Ammon's horn (tissue), 1 donor: ENCODE measurements around the gene TEAD2.
"Not testable (repeated sequence)": the region's sequence is repeated elsewhere in the genome, so short reads cannot be mapped to it uniquely, and the experiment has no call there.

Experiments used
- DNase-seq: peaks from one replicate; pipeline ENCODE4 v3.0.0-alpha.2; 2016; ENCODE audit warnings: low spot score

TEAD2 gene

DNA sequence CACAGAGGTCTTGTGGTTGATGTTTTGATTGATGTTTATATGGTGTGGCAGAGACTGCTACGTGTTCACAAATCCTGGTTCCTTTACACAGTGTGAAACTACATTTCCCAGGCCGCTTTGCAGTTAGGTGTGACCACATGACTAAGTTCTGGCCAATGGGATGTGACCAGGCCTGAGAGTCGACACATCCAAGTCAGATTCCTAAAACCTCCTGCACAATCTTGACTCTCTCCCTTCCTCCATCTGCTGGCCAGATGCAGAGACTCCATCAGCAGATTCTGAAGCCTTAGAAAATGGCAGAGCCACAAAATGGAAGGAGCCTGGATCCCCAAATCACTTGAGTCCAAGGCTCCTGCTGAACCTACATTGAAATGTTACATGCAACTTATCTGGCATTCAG is 14.4 kb downstream of the TEAD2 start:
- DNase-seq, result peak; percentile 44

DNA sequence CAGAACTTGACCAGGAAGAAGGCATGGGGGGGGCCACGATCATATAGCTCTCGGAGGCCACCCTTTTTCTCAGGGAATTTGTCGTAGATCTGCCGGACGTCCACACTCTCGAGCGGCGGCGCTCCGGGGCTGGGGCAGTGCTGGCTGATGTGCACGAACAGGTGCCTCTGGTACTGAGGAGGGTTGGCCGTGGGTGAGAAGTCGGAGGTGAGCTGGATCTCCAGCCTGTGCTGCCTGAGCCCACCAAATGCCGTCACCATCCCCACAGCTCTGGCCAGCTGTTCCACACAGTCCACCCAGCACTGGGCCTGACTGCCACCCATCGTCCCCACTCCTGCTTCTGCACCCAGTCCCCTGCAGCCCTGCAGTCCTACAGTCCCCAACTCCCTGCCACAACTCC is 15.0 kb downstream of the TEAD2 start:
- no peak for DNase-seq

DNA sequence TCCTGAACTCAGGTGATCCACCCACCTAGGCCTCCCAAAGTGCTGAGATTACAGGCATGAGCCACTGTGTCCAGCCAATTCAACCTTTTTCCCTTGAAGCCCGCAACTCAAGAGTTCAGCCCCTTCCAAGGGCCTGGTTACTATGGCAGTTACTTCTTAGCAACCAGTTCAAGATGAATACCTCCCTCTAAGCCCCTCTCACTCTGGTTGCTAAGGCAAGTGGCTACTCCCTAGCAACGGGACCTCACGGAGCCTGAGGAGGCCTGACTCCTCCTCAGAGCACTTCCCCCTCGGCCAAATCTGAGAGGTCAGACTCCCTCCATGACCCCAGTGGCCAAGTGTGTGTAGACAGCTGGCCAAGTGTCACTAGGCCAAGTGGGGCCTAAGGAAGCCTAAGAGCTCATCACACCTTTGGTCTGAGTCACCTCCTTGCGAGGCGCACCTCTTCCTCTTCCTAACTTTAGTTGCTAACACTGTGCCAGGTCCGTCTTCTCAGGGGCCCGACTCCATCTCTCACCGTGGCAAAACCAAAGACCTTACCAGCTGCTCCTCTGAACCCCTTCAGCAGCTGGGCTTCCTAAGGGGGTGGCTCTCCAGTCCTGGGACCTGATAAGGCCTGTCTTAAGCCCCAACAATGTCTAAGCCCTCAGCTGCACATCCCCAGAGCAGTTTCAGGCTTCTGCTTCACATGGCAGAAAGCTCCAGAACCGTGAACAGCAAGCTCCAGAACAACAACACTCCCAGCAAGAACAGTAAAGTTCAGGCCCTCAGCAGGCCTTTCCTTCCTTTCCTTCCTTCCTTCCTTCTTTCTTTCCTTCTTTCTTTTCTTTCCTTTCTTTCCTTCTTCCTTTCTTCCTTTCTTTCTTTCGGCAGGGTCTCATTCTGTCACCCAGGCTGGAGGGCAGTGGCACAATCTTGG is 17.5 kb downstream of the TEAD2 start:
- DNase-seq, result no peak

DNA sequence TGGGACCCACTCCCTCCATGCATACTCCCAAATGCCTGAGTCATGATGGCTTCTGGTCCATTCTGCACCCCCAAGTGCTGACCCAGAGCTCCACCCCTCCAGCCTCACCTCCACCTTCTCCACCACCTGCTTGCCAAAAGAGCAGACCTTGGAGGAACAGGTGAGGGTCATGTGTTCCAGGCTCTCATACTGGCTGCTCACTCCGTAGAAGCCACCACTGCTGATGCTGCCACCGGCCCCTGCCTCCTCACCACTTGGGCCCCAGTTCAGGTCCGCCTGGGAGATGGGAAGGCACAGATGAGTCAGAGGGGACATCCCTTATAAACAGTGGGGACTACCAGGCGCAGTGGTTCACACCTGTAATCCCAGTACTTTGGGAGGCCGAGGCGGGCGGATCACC is 19.1 kb downstream of the TEAD2 start:
- DNase-seq, result no peak

DNA sequence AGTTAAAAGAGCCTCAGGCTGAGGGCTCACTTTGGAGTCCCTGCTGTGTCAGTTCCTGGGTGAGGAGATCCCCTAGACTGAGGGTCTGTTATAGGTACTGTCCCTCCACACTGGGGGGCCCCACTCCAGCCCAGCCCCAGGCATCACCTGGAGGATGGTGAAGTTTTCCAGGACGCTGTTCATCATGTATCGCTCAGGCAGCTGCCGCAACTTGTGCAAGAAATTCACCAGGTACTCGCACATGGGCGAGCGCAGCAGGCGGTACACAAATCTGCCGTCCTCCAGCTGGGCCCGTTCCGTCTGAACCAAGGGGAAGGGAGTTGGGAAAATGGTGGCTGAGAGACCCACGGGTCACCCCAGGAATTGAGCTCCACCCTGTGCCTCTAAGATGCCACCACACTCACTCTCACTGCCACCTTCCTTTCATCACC is 19.9 kb downstream of the TEAD2 start:
- no peak for DNase-seq

DNA sequence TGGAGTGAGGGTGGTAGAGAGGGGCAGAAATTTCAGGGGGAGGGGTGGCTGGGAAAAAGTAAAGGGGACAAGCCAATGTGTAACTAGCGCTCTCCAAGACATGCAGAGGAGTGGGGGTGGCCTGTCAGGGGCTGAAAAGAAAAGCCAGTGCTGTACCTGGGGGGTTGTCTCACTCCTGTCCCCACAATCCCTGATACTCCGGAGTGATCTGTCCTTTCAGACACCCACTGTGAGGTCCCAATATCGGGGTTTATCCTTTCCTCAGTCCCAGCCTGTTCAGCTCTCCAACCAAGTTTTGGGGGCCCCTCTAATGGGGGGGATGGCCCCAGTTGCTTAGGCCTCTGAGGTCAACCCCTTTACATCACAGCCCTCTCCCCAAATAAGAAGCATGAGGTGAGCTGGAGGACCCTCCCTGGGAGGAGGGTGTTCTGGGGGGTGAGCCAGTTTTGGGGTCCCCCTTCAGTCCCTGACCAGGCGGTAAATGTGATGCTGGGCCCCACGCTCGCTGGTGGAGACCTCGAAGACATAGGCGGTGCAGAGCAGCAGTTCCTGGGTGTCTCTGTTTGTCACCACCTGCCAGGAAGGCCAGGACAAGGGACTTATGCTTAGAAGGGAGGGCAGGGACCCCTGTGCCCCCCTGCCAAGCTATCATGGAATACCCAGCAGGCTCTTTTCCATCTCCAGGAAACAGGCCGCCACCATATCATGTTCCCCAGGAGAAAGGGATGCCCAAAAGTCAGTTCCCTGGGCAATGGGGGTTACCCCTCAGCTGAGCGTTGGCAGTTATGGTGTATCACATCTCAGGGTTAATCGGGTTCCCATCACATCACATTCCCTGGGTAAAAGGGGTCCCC is 21.1 kb downstream of the TEAD2 start:
- DNase-seq, result no peak

DNA sequence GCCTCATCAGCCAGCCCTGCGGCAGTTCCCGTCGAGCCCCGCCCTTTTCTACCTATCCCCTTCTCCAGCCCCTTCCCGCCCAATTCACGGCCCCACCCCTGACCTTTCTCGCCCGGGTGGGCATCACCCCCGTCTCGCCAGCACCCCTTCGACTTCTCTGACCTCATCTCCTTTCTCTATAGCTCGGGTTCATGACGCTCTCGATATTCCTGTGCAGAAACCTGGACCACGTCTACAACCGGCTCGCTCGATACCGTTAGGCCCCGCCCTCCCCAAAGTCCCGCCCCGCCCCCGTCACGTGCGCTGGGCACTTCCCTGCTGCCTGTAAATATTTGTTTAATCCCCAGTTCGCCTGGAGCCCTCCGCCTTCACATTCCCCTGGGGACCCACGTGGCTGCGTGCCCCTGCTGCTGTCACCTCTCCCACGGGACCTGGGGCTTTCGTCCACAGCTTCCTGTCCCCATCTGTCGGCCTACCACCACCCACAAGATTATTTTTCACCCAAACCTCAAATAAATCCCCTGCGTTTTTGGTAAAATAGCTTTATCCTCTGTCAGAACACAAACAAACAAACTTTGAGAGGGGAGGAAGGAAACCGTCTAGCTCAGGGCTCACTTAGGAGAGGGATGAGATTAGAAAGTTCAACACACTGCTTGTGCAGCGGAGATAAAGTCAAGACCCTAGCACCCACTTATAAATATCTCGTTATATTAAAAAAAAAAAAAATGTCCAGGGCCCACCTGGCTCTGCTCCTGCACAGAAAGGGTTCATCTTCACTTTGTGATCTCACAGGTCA is 21.9 kb downstream of the TEAD2 start:
- DNase-seq, result no peak

DNA sequence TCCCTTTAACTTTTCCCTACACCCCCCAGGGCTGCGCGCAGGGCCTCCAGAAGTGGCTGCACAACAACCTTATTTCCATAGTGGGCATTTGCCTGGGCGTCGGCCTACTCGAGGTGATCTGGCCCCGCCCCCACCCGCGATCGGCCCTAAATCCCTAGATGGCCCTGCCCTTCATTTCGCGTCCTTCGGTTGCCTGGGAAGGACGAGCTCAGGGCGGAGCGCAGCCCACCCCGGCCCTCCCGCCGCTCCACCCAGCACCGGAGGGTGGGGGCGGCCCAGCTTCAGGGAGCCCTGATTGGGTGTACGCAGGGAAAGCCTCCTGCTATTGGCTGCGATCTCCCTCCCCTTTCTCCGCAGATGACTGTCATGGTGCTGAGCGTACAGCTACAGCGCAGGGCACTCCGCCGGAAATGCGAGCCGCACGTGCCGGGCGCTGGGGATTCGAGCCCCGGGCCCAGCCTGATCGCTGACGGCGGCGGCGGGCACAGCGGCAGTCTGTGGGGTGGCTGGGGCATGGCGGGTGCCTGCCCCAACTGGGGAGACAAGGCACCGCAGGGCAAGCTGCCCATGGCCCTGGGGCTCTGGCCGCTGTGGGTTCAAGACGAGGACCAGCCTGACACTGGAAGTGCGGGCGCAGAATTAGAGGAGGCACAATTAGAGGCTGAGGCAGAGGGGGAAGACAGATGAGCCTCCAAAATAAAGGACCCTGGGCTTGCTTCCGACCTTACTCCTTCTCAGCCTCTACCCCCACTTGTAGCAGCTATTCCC is 22.7 kb downstream of the TEAD2 start:
- peak; percentile 88 for DNase-seq

DNA sequence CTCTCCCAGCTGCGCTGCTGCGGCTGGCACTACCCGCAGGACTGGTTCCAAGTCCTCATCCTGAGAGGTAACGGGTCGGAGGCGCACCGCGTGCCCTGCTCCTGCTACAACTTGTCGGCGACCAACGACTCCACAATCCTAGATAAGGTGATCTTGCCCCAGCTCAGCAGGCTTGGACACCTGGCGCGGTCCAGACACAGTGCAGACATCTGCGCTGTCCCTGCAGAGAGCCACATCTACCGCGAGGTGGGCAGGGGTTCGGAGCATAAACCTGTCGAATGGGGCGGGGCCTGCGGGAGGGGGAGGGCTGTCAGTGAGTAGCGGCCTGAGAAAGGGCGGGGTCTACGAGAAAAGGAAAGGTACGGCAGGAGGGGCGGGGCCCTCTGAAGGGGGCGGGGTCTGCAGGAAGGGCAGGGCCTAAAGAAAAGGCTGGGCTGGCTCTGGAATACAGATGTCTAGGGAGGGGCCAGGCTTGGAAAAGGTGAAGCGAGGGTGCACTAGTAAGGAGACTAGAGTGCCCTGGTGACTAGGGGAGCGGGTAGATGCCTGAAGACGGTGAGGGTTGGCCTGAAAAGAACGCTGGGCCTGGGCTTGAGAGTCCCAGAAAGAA is 23.4 kb downstream of the TEAD2 start:
- no peak for DNase-seq

DNA sequence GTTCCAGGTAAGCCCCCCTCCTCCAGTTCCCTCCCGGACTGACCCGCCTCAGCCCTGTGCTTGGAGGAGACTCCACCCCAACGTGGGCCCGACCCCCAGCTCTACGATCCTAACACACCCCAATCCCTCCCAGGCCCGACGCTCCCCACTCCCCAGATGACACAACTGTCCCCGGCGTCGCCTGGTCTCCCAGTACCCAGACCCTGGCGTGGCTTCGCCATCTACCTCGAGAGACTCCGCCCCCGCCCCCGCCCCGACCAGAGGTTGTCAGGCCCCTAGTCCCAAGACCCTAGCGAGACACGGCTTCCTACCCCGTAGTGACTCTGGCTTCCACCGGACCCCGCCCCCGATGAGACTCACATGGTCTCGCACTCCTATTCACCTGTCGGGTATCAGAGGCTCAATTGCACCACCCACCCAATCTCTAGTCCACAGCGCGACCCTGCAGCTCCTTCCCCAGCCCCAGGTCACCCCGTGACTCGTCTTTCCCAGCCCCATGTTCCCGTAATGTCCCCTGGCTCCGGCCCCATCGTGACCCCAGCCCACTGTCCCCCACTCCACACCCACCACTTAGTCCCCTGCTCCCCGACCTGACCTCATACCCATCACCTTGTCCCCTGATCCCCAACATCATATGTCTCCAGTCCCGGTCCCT is 24.1 kb downstream of the TEAD2 start:
- no peak for DNase-seq

DNA sequence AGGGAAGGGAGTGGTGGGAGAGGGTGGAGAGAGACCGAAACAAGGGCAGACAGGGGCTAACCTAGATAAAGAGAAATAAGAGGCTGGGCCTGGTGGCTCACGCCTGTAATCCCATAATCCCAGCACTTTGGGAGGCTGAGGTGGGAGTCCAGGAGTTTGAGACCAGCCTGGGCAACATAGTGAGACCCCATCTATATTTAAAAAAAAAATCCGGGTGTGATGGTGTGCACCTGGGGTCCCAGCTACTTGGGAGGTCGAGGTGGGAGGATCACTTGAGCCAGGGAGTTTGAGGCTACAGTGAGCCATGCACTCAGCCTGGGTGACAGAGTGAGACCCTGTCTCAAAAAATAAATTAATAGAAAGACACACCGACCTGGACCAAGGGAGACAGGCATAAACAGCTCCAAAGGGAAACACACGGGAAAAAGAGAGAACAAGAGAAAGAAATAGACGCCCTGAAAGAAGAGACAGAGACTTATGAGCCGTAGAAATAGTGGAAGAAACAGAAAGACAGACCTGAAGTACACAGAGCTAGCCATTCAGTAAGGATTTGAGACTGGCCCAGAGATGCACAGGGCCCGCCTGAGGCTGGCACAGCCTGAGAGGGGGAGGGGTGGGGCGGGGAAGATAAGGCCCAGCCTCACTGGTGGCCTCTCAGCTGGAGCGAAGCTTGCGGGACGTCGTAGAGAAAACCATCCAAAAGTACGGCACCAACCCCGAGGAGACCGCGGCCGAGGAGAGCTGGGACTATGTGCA is 24.8 kb downstream of the TEAD2 start:
- no peak for DNase-seq

DNA sequence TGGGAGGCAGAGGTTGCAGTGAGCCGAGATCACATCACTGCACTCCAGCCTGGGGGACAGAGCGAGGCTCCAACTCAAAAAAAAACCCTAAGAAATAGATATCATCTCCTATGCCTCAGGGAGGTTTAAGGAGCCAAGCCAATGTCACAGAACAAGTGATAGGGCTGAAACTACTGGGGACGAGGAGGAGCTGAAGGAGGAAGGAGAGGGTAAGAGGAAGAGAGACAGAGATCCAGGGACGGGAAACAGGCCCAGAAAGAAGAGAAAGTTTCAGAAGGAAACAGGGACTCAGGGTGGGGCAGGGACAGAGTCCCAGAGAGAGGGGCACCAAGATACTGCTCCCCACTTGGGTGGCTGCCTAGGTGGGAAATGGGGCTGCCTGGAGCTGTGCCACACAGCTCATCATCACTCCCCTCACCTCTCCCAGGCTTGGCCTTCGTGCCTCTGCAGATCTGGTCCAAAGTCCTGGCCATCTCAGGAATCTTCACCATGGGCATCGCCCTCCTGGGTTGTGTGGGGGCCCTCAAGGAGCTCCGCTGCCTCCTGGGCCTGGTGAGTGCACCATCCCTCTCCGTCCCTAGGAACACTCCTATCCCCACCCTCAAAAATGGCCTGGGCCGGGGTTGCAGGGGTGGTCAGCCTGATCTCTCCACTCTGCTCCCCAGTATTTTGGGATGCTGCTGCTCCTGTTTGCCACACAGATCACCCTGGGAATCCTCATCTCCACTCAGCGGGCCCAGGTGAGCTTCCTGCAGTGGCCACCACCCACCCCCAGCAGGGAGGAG is 25.5 kb downstream of the TEAD2 start:
- no peak for DNase-seq

DNA sequence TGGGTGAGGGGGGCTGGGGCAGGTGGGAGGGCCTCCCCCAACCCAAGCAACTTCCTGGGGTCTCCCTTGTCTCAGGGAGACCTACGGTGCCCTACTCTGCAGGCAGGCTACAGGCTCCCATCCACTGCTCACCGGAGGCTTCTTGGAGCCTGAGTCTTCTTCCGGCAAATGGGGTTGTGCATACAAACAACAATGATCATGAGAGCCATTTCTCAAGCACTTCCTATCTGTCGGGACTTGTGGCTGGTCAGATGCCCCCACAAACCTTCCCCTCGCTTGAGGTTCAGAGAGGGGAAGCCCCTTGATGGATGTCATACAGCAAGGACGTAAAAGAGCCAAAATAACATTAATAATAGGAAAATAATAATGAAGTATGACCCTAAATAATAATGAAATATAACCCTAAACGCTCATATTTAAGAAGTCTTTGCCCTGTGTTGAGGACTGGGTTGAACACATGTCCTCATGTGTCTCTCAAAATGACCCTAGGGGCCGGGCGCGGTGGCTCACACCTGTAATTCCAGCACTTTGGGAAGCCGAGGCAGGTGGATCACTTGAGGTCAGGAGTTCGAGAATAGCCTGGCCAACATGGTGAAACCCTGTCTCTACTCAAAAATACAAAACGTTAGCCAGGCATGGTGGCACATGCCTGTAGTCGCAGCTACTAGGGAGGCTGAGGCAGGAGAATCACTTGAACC is 26.3 kb downstream of the TEAD2 start:
- DNase-seq, result no peak

DNA sequence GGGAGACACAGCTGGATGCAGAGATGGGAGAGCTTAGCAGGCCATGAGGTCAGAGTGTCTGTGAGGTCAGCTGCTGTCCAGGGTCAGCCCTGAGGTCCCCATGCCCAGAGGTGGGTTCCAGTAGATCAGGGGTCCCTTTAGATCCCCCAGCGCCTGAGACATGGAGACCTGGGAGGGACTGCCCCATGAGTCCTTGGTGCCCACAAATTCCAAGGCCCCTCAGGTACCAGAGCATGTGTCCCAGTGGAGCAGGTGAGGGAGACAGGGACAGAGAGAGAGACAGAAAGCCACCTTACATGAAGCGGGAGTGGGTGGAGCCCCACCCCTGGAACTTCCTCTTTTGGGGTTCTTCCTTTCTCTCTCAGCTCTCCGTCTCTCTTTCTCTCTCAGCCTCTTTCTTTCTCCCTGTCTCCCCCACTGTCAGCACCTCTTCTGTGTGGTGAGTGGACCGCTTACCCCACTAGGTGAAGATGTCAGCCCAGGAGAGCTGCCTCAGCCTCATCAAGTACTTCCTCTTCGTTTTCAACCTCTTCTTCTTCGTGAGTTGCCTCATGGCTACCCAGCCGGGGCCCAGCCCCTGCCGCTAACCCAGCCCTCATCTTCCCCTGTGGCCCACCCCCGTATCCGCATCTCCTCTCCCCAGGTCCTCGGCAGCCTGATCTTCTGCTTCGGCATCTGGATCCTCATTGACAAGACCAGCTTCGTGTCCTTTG is 27.0 kb downstream of the TEAD2 start, which contains the start of gene CD37:
Gene CD37 (plus strand): TSS at position 336 of the 713 bp plus-strand sequence. CDS start 135 bp downstream, at position 471.
- DNase-seq, result no peak

DNA sequence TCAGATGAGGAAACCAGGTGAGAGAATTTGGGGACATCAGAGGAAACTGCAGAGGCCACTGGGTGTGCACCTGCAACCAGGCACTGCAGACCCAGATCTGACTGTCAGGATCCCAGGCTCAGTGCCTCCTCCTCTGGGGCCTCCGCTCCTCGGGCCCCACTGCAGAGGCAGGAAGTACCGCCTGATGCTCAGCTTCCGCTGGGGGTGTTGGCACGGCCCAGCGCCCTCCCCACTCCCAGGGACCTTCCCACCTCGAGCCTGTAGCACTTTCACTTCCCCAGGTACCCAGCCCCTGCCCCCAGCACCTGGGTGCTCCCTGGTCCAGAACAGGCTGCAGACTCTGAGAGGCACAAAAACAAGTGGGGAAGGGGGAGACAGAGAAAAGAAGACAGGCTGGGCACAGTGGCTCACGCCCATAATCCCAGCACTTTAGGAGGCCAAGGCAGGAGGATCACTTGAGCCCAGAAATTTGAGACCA is 28.4 kb downstream of the TEAD2 start:
- DNase-seq, result peak; percentile 20

DNA sequence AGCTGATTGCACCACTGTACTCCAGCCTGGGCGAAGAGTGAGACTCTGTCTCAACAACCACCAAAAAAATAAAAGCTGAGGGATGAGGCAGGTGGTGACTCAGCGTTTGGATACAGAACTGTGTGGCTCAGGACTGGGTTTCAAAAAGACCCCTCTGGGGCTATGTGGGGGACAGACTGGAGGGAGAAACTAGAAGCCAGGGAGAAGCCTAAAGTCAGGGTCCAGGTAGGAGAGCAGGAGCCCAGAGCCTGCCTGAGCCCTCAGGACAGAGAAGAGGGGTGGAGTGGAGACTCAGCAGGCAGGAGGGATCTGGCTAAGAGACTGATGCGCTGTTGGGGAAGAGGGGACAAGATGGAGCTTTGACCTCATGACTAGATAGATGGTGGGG is 28.8 kb downstream of the TEAD2 start:
- DNase-seq, result no peak

DNA sequence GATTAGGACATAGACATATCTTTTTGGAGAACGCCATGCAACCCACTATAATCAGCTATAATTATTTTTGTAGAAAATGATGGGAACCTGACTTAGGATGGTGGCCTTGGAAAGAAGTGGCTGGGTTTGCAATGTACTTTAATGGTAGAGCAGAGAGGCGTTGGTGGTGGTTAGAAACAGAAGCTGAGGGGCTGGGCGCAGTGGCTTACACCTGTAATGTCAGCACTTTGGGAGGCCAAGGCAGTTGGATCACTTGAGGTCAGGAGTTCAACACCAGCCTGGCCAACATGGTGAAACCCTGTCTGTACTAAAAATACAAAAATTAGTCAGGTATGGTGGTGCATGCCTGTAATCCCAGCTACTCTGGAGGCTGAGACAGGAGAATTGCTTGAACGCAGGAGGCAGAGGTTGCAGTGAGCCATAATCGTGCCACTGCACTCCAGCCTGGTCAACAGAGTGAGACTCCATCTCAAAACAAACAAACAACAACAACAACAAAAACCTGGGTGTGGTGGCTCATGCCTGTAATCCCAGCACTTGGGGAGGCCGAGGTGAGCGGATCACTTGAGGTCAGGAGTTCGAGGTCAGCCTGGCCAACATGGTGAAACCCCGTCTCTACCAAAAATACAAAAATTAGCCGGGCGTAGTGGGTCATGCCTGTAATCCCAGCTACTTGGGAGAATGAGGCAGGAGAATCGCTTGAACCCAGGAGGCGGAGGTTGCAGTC is 29.4 kb downstream of the TEAD2 start:
- not testable (repeated sequence) for DNase-seq
